Astrocyte (in vitro differentiated cells and primary cell): ENCODE measurements around the gene THRAP3. TPM values are rescaled to one million over a fixed set of nuclear protein-coding genes. Genes with fewer than 3 reads are reported as not detected.

ENCODE experiments used
- DNase-seq: peaks from one replicate; pipeline ENCODE4 v3.0.0-alpha.2; 2010; ENCODE audit warnings: low read depth
- FAIRE-seq: peaks from 2 replicates; lab custom pipeline; 2011; peaks lifted over from hg19 to GRCh38; lab: Jason Lieb, UNC
- H2AFZ ChIP-seq: 2 replicates; pipeline ENCODE4 v1.6.0; 2012; ENCODE audit warnings: low read depth, low read length, inconsistent platforms
- H3K27ac ChIP-seq: 2 replicates; pipeline ENCODE4 v1.5.1; 2011; ENCODE audit warnings: low read depth, low read length, inconsistent platforms
- H3K27me3 ChIP-seq: 2 replicates; pipeline ENCODE4 v1.6.0; 2011; ENCODE audit warnings: low read length, inconsistent platforms; ENCODE audit not compliant: insufficient read depth
- H3K36me3 ChIP-seq: 2 replicates; pipeline ENCODE4 v1.5.1; 2011; ENCODE audit warnings: low read length, inconsistent platforms; ENCODE audit not compliant: insufficient read depth
- H3K4me1 ChIP-seq: 2 replicates; pipeline ENCODE4 v1.5.1; 2011; ENCODE audit warnings: low read length, inconsistent platforms; ENCODE audit not compliant: insufficient read depth
- H3K4me2 ChIP-seq: 2 replicates; pipeline ENCODE4 v1.6.0; 2012; ENCODE audit warnings: low read length, inconsistent platforms
- H3K4me3 ChIP-seq: 2 replicates; pipeline ENCODE4 v1.5.1; 2011; ENCODE audit warnings: low read depth, mild to moderate bottlenecking, low read length, inconsistent platforms; ENCODE audit not compliant: insufficient read depth
- H3K79me2 ChIP-seq: 2 replicates; pipeline ENCODE4 v1.6.0; 2012; ENCODE audit warnings: mild to moderate bottlenecking, low read length, inconsistent platforms; ENCODE audit not compliant: insufficient read depth
- H3K9ac ChIP-seq: 2 replicates; pipeline ENCODE4 v1.6.0; 2012; ENCODE audit warnings: mild to moderate bottlenecking, low read length, inconsistent platforms
- H3K9me3 ChIP-seq: 2 replicates; pipeline ENCODE4 v1.5.1; 2012; ENCODE audit warnings: low read depth, mild to moderate bottlenecking, low read length, inconsistent platforms; ENCODE audit not compliant: insufficient read depth
- H4K20me1 ChIP-seq: 2 replicates; pipeline ENCODE4 v1.6.0; 2012; ENCODE audit warnings: low read length, inconsistent platforms; ENCODE audit not compliant: insufficient read depth
- H3K27ac Mint-ChIP-seq: one replicate; pipeline ENCODE4 v1.8.0; 2021; ENCODE audit warnings: mild to moderate bottlenecking, mixed read lengths; ENCODE audit not compliant: unreplicated experiment
- H3K27me3 Mint-ChIP-seq: one replicate; pipeline ENCODE4 v1.8.0; 2021; ENCODE audit warnings: low read depth, mixed read lengths; ENCODE audit not compliant: unreplicated experiment
- H3K36me3 Mint-ChIP-seq: one replicate; pipeline ENCODE4 v1.8.0; 2021; ENCODE audit warnings: low read depth, mixed read lengths; ENCODE audit not compliant: unreplicated experiment
- H3K4me1 Mint-ChIP-seq: one replicate; pipeline ENCODE4 v1.8.0; 2021; ENCODE audit warnings: low read depth, mixed read lengths; ENCODE audit not compliant: unreplicated experiment
- H3K4me3 Mint-ChIP-seq: one replicate; pipeline ENCODE4 v1.8.0; 2021; ENCODE audit warnings: mild to moderate bottlenecking, moderate library complexity, mixed read lengths; ENCODE audit not compliant: unreplicated experiment
- H3K9me3 Mint-ChIP-seq: one replicate; pipeline ENCODE4 v1.8.0; 2021; ENCODE audit warnings: mild to moderate bottlenecking, mixed read lengths; ENCODE audit not compliant: unreplicated experiment
- EZH2 ChIP-seq: IDR thresholded peaks from 2 replicates; pipeline ENCODE4 v1.6.1; 2012; ENCODE audit warnings: mild to moderate bottlenecking, low read length, inconsistent platforms; ENCODE audit not compliant: insufficient read depth
- total RNA-seq: library from RNA; stranded (reverse); gene quantifications from 2 replicates; pipeline ENCODE4 v1.2.1, GENCODE V29; 2021
- TF ChIP-seq, protein P1 (sequence below): IDR thresholded peaks from 2 replicates; pipeline ENCODE4 v1.5.1; 2011; ENCODE audit warnings: low read depth, mild to moderate bottlenecking, inconsistent platforms, low read length, moderate library complexity; ENCODE audit not compliant: insufficient read depth

Gene THRAP3
- total RNA-seq, 1 donor from 2014 or later, result 109 TPM

DNA sequence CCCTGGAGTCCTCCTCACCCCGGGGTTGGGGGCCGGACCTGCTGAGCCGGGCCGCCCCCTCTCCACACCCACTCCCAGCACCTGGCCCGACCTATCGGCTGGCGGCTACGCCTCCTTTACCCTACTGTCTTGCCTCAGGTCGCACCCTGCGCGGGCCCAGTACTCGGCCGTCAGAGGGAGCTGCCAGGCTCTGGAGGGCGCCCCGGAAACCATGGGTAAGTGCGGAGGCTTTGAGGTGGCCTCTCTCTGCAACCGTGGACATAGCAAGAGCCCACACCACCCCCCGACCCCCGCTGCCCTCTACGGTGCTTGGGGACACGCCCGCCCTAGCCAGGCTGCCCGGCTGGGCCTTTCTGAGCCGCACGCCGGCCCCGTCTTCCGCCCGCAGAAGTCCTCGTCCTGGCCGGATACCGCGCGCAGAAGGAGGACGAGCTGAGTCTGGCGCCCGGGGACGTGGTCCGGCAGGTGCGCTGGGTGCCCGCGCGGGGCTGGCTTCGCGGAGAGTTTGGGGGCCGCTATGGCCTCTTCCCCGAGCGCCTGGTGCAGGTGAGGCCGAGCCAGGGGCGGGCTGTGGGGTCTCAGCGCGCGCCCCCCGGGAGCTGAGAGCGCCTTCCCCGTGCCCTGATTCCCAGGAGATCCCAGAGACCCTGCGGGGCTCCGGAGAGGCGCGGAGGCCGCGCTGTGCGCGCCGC, 82.1 kb downstream of the THRAP3 start, which contains the start of gene SH3D21:
Gene SH3D21 (plus strand): TSS at position 159 of the 692 bp plus-strand sequence. CDS start 53 bp downstream, at position 212.
- Mint-ChIP-seq H3K27me3 (no peaks in the 10 kb centered on the region), H3K27ac (peak within 1 kb of the TSS; percentile 99), H3K36me3 (peaks cover 37% of the 10 kb centered on the region), H3K4me3 (peak within 1 kb of the TSS; percentile 90), H3K9me3 (no peaks in the 10 kb centered on the region), H3K4me1 (peaks cover 18% of the 10 kb centered on the region)
- Histone ChIP-seq H3K27me3 (no peaks in the 10 kb centered on the region), H4K20me1 (peaks cover 38% of the 10 kb centered on the region), H3K79me2 (peaks cover 6% of the 10 kb centered on the region), H3K9ac (peak within 1 kb of the TSS; percentile 81), H3K4me2 (peak within 1 kb of the TSS; percentile 99), H3K4me1 (peaks cover 18% of the 10 kb centered on the region), H3K36me3 (peaks cover 20% of the 10 kb centered on the region), H3K27ac (peak within 1 kb of the TSS; percentile 55), H3K9me3 (no peaks in the 10 kb centered on the region), H3K4me3 (peak within 1 kb of the TSS; percentile 66), H2AFZ (peak within 1 kb of the TSS; percentile 73)
- FAIRE-seq, result no peak
- DNase-seq, result no peak
- TF ChIP-seq, protein P1, sequence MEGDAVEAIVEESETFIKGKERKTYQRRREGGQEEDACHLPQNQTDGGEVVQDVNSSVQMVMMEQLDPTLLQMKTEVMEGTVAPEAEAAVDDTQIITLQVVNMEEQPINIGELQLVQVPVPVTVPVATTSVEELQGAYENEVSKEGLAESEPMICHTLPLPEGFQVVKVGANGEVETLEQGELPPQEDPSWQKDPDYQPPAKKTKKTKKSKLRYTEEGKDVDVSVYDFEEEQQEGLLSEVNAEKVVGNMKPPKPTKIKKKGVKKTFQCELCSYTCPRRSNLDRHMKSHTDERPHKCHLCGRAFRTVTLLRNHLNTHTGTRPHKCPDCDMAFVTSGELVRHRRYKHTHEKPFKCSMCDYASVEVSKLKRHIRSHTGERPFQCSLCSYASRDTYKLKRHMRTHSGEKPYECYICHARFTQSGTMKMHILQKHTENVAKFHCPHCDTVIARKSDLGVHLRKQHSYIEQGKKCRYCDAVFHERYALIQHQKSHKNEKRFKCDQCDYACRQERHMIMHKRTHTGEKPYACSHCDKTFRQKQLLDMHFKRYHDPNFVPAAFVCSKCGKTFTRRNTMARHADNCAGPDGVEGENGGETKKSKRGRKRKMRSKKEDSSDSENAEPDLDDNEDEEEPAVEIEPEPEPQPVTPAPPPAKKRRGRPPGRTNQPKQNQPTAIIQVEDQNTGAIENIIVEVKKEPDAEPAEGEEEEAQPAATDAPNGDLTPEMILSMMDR, result no peak
- no peak for TF ChIP-seq EZH2

DNA sequence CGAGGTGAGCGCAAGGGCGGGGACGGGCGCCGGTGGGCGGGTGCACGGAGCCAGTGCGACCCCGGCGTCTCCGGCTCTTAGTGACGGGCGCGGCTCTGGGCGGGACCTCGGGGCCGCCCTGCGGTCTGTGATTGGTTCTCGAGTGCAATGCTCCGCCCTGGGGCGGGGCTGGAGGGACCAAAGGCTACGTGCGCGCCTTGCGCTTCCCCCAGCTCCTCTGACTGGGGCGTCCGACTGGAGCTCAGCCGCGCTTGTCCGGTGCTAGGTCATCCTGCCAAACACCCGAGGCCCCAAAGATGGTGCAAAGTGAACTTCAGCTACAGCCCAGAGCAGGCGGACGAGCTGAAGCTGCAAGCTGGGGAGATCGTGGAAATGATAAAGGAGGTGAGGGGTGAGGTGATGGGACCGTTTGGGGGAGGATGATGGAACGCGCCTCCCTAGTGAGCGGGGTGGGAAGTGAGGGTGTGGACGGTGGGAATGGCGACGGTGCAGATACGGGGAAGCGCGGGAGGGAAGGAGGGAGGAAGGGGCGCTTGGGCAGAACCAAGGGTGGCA, 82.7 kb downstream of the THRAP3 start:
- no peaks in the 10 kb centered on the region for H3K9me3 ChIP-seq
- Mint-ChIP-seq H3K4me3 (peak overlapping the region; percentile 90), H3K4me1 (peaks cover 18% of the 10 kb centered on the region), H3K27ac (peak overlapping the region; percentile 99), H3K9me3 (no peaks in the 10 kb centered on the region), H3K36me3 (peaks cover 36% of the 10 kb centered on the region), H3K27me3 (no peaks in the 10 kb centered on the region)
- H3K27ac ChIP-seq, result peak overlapping the region; percentile 55
- peak; percentile 78 for DNase-seq
- TF ChIP-seq, protein P1, result no peak
- TF ChIP-seq EZH2, result no peak
- H3K9ac ChIP-seq, result peak overlapping the region; percentile 81
- peak overlapping the region; percentile 66 for H3K4me3 ChIP-seq
- no peaks in the 10 kb centered on the region for H3K27me3 ChIP-seq
- H3K4me1 ChIP-seq, result peaks cover 18% of the 10 kb centered on the region
- H4K20me1 ChIP-seq, result peaks cover 32% of the 10 kb centered on the region
- peaks cover 6% of the 10 kb centered on the region for H3K79me2 ChIP-seq
- peak overlapping the region; percentile 99 for H3K4me2 ChIP-seq
- FAIRE-seq, result no peak
- H2AFZ ChIP-seq, result peak overlapping the region; percentile 73
- H3K36me3 ChIP-seq, result peaks cover 14% of the 10 kb centered on the region
